HG03064 (cell line): Measurements from ENCODE around the gene ZNHIT1.

Source experiments
- ATAC-seq: cut with Tn5 transposase; IDR thresholded peaks from one replicate; pipeline ENCODE4 v1.9.1; 2021; ENCODE audit warnings: low read depth; ENCODE audit not compliant: unreplicated experiment

The ZNHIT1 gene

DNA sequence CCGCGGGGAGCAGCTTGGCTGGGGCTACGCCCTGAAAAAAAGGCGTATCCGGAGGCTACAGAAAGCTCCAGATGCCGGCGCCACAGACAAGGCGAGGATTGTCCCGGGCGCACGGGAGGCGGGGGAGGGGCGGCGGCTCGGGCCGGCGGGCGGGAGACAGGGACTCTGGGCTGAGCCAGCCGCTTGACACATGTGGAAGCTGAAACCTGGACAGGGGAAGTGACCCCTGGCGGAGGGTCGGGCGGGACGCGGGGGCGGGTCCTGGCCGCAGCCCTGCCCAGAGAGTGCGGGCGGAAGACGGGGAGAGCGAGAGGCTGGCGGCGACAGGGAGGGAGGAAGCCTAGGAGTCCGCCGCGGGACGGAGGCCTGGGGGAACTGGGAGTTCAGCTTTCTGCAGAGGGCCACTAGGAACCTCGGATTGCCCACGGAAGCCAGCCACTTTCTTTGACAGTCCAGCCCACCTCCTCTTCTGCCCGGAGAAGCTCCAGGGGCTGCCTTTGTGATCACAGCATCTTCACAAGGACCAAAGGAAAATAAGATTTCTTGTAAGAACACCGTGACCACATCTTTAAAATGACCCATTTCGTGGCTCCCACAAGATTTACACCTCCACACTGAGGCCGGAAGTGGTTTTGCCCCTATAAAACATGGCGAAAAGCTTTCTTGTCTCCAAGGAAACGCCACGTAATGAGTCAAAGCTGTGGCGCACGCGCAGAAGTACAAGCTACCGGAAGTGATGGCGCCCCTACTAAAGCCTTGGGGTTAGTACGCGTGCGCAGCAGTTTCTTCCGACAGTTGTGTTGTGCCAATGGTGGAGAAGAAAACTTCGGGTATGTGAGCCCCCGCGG, at the start of gene ZNHIT1, which contains the start of gene PLOD3:
TSS of gene ZNHIT1 (plus strand) at position 778 of the 848 bp plus-strand sequence. CDS start at position 809, 31 bp downstream.
TSS of gene PLOD3 (minus strand) at position 194 of the 848 bp plus-strand sequence. CDS start 307 bp downstream, outside the sequence.
- peak; percentile 56 for ATAC-seq

DNA sequence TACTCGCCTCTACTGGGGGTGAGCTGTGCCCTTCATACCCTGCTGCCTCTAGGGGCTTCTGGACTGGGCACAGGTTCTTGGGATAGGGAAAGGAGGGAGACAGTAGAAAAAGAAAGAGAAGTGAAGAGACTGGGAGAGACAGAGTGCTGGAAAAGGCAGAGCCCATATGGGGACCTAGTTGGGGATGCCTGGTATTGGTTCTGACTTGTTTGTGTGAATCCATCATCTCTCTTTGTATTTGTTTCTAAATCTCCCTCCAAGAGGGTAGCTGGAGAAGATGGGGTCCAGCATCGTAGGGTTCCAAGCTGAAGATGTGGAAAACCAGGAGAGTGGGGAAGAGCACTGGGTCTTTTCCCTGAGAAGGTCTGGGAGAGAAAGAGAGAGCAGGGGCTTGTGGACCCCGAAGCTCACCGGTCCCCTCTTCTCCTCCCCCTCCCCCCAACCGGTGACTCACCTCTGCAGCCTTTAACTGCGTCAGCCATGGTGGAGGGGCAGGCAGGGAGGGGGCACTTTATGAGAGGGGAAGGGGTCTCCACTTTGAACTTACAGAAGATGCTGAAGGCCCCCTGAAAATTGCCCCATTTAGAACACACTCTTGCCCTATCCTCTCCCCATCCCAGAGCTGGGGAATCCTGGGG, 49.4 kb upstream of the ZNHIT1 start:
- no peak for ATAC-seq

DNA sequence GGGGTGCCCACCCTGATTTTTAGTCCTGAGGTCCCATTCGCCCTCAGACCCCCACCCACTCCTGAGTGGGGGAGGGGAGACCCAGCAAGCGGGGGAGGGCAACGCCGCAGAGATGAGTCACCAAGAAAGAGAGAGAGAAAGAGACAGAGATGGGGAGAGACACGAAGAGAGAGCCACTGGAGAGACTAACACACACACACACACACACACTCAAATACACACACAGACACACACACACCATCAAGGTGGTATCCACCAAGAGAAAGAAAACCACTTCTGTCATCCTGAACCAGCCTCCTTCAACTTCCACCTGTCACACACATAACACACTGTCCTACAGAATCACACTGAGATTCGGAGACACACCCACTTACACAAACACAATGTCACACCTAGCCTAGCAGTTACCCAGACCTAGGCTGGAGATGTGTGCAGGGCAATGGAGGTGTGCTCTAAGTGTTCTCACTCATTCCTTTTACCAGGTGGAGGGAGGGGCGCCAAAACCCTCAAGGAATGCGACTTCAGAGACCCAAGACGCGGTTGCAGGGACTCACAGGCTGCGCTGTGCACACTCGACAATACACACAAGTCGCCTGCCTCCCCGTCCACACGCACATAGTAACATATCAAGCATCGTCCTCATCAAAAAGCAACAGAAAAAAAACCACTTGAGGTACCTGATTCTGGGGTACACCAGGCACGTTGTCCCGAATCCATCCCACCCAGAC, 48.7 kb upstream of the ZNHIT1 start:
- ATAC-seq: no peak

DNA sequence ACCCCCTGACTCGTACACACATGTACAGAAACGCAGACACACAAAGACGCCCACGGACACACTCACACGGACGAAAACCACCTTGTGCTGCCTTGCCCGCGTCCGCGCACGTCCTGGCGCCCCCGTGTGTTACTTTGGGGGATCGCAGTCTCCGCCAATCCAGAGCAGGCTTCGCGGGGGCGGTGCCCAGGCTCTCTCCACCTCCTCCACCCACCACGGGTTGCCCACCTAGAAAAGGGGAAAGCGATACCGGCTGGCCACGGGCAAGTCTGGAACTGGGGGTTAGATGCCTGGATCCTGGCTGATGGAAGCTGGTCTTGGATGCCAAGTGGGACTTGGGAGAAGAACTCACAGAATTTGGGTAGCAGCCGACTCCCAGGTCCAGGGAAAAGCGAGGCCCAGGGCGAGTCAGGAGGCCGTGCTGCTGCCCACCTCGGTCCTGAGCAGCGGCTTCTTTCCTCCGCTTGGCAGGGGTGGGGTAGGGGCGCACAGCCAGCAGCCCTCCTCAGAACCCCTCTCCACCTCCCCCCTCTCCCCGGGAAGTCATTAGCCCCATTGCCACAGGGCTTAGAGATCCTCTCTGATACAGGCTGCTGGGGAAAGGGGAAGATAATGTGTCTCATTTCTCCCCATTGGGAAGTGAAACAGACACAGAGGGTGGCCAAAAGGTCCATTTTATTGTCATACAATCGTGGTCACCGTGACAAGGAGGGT, 48.0 kb upstream of the ZNHIT1 start:
- ATAC-seq: no peak

DNA sequence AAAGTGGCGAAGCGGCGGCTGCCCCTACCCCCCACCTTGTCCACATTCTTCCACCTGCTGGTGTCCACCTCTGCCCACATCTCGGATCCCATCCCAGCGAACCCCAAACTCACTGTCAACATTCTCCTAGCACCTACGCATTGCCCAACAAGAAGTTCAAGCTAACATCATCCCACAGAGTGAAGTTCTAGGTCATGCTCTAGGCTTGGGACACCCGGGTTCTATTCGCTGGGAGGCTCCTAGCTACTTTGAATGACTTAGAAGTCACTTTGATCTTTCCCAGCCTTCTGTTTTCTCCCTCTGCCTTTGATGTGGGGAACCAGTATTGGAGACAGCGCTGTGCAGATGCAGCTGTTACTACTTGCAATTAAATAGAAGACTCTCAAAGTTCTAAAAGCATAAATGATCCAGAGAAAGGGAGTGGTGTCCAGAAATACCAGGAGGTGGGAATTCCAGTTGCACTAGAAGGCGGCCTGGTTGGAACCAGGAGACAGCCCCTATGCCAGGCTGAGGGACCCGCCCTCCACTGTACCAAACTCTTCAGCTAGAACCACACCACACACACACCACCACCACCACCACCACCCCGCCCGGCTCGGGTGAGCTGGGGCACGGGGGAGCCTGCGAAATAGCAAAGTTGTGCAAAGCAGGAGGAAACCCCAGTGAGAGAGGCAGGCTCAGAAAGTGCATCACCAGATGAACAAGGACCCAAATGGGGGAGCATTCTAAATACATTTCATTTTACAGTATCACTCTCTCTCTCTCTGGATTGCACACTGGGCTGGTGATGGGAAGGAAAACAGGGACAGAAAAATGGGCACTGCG, 47.1 kb upstream of the ZNHIT1 start:
- no peak for ATAC-seq

DNA sequence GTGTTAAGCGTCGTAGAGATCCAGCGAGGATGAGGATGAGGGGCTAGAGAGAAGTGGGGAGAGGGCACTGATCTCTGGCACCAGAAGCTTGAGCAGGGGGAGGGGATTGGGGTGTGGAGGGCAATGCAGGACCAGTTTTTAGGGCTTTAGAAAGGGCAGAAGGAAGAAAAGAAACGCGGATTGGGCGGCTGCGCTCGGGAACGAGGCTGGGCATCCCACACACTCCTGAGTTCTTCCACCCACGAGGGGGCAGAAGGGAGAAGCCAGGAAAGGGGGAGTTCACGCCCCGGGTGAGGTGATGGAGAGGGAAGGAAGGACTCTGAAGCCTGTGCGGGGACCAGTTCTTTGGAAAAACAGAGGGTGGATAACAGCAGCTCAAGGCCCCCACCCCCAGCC, 46.5 kb upstream of the ZNHIT1 start:
- no peak for ATAC-seq

DNA sequence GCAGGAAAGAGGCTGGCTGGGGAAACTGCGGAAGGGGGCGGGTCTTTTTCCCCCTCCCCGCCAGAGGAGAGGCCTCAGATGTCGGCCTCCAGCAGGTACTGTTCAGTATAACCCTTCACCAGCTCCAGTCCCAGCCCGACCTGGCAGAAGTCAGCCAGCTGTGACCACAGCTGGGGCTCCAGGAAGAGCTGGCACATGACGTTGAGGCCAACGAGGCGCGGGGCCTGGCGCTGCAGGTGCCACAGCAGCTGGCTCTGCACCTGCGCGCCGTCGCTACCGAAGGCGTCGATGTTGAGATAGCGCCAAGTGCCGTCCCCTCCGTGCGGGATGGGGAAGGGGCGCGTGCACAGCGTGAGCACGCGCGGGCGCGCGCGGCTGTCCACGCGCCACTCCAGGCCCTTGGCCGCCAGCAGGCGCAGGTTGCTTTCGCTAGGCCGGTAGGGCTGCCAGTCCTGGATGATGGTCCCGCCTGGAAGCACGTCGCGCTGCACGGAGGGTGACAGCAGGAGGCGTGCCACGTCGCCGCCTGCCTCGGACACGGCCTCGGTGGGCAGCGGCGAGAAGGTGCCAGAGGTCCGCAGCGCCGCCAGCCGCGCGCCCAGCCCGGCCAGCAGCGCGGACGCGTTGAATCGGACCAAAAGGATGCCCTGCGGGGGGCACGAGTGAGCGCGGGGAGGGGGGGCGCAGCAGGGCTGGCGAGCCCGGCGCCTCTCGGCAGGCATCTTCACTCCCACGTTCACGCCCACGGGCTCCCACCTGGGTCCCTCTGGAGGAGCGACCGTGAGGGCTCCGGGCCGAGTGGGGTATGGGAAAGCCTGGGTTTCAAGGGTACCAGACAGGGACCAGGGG, 45.7 kb upstream of the ZNHIT1 start:
- no peak for ATAC-seq

DNA sequence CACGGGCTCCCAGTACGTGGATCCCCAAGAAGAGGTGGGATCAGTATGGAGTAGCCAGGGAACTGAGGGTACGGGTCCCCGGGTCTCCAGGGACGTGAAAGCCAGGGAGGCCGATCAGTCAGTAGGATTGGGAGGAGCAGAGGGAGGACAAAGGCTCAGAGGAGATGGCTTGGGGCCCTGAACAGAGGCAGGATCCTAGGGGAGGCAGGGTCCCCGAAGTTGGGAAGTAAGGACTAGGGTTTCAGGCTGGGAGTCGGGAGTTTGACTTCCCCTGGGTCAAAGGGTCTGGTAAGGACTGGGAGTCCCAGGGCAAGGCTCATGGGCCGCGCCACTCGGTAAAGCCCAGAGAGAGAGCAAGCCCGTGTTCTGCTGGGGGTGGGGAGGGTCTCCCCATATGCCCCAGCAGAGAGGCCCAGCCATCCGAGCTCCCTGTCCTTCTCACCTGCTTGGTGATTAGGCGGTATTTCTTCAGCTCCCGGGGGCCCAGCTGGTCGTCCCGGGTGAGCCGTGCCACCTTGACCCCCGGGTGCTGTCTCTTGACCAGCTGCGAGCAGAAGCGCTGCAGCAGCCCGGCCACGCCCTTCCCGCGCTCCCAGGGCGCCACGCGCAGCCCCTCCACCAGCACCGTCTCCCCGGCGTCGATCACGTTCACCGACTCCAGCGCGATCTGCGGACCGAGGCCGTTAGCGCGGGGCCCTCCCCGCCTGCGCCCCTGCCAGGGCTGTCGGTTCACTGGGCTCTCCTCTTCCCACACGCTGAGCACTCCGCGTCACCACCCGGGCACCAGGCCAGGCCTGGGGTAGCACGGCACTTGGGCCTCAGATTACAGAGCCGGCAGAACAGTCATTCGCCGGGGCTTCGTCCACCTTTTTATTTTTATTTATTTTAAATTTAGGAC, 44.9 kb upstream of the ZNHIT1 start:
- ATAC-seq: no peak

DNA sequence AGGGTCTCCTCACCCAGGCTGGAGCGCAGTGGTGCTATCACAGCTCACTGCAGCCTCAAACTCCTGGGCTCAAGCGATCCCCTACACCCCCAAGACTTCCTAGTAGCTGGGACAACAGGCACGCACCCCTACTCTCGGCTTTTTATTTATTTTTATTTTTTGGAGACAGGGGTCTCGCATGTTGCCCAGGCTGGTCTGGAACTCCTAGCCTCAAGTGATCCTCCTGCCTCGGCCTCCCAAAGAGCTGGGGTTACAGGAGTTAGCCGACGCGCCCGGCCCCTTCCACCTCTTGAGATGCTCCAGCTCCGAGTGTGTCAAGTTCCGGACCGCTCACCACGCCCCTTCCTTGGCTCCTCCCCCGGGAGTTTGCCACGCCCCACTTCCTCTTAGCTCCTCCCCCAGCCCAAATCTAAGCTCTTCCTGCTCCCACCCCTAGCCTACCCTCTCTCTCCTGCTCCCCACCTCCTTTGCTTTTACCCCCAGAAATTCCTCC, 44.2 kb upstream of the ZNHIT1 start:
- no peak for ATAC-seq

DNA sequence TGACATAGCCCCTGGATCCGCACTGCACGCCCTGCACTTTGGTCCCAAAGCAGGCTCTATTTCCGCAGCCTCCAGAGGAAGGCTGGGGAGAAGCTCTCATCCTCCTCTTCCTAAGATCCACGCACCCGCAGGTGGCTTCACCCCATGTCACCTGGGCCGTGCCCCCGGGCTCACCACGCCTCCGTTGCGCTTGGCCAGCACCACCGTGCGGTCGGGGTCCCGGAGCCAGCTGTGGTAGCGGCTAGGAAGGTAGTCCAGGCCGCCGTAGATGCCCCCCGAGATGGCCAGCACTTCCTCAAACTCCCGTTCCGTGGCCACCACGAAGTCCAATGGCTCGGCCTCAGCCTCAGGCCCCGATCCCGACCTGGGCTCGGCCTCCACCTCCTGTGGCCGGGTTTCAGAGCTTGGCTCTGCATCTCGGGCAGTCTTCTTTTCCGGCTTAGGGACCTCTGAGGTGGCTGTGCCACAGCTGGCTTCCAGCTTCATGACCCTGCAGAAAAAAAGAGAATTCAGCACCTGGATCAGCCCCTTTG, 43.6 kb upstream of the ZNHIT1 start:
- no peak for ATAC-seq

DNA sequence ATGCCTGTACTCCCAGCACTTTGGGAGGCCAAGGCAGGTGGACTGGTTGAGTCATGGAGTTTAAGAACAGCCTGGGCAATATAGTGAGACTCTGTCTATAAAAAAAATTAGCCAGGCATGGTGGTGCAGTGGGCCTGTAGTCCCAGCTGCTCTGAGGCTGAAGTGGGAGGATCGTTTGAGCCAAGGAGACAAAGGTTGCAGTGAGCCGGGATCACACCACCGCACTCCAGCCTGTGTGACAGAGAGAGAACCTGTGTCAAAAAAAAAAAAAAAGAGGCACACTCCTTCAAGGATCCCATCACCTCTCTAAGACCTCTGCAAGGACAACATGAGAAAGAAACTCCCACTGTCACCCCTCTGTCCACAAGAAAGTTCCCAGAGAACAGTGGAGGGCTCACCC, 42.3 kb upstream of the ZNHIT1 start:
- no peak for ATAC-seq

DNA sequence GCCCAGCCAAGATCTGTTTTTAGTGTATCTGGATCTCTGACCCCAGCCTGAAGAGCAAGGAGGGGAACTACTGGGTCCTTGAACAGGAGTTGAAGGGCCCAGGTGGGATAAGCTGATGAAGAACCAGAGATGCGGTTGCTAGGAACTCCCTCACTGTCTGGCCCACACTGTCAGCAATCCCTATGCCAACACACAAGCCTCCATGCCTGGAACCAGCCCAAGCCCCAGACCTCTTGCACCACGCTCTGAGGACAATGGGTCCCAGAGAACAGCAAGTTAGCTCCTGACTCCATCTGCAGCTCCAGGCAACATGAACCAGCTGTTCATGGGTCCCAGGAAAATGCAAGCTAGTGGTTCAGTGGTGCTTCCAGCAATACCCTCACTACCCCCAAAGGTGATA, 40.3 kb upstream of the ZNHIT1 start:
- ATAC-seq: no peak

DNA sequence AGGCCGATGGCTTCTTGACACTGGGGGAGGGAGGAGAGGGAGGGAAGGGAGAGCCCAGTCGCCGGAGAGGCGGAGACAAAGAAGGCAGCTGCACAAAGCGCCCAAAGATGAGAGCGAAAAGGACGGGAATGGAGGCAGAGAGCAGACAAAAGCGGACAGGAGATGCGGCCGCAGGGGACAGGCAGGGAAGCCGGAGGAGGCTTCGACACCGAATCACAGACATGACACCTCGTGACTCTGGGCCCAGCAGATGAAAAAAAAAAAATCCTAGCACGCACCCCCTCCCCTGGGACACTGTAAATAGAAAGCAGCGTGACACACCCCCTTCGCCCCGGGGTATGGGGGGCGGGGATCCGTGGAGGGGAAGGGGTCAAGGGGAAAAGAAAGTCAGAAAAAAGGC, 38.8 kb upstream of the ZNHIT1 start:
- ATAC-seq: no peak

DNA sequence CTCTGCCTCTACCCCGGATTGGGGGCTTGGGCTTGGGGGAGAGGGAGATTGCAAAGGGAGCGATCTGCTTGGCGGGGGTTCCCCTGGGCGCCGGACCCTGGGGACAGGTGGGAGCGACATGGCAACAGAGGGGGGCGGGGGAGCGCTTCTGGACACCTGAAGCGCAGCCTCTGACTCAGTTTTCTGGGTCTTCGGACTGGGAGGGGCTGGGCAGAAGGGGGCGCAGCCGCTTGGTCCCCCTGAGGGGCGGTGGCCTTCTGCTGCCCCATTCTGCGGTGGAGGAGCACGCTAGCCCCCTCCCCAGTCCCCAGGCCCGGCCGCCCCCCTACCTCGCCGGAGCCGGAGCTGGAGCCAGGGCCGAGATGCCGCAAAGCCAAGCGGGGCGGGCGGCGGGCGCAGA, 38.3 kb upstream of the ZNHIT1 start:
- ATAC-seq: no peak

DNA sequence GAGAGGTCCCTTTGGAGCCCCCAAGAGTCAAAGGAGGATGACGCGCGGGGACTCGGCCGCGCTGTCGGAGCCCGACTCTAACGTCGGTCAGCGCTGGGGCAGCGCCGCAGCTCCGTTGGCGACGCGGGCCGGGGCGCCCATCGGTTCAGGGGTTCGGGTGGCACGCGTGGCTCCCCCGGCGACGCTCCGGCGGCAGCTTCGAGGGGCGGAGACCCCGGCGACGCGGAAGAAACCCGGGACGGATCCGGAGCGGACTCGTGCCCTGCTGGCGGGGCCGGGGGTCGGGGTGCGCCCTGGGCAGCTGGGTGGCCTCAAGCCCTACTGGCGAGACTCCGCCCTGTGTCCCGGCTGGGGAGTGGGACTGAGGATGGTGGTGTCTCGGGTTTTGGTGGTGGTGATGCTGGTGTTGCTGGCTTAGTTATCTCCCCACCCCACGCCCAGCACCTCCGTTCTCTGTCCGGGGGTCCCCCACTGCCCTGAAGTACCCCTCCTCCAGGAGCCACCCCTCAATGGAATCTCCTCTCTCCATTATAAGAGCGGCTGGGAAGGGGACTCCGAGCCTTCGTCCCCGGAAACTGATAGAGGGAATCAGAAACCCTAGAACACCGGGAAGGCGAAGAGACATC, 37.7 kb upstream of the ZNHIT1 start, which contains the start of gene NAT16:
TSS of gene NAT16 (minus strand) at position 164 of the 626 bp plus-strand sequence. CDS start 5,486 bp downstream, outside the sequence.
- no peak for ATAC-seq

DNA sequence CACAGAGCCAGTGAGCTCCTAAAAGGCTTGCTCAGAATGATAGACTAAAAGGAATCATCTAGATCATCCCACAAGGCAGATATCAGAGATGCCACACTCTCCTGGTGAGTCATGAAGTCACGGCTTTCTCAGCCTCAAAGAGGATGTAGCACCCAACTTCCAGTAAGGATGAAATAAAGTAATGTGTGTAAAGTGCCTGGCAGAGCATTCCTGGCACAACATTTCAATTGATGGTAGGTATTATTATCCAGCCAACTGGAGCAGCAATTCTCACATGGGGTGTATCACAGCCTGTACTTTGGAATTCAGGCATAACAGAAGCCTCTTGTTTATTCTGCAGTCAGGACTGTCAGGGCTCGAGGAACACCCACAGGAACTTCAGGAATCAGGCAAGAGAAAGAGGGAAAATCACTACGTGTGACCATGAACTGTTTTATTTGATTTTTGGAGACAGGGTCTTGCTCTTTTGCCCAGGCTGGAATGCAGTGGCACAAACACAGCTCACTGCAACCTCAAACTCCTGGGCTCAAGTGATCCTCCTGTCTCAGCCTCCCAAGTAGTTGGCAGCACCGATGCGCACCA, 32.6 kb upstream of the ZNHIT1 start:
- ATAC-seq: no peak

DNA sequence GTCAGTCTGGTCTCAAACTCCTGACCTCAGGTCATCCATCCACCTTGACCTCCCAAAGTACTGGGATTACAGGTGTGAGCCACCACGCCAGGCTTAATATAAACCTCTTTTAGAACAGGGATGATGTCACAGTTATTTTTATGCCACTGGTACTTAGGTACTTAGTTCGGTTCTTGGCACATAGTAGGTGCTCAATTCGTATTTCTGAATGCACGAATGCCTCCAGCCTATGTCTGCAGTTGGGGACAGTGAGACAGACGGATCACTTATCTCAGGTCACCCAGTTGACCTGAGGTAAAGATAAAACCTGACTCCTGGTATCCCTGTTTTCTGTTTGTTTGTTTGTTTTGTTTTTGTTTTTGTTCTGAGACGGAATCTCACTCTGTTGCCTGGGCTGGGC, 31.8 kb upstream of the ZNHIT1 start:
- no peak for ATAC-seq
